Transverse colon (tissue), 4 donors: Measurements from ENCODE around the gene JAKMIP2. TPM values are rescaled to one million over a fixed set of nuclear protein-coding genes. Genes with fewer than 3 reads are reported as not detected.

ENCODE experiments used
- DNase-seq: peaks from one replicate; pipeline ENCODE4 v3.0.0-alpha.2; 2019
- H3K27ac ChIP-seq, 4 donors: fragments of 200-600 bp; sonication (generic); 2 replicates each; pipeline ENCODE4 v1.5.1; 2016 to 2018; ENCODE audit warnings: inconsistent platforms in 4 of 4
- H3K27me3 ChIP-seq: fragments of 200-600 bp; sonication (generic); 2 replicates; pipeline ENCODE4 v1.5.1; 2017; ENCODE audit warnings: inconsistent platforms
- H3K36me3 ChIP-seq, 4 donors: fragments of 200-600 bp; sonication (generic); 2 replicates each; pipeline ENCODE4 v1.5.1; 2017 to 2019; ENCODE audit warnings: inconsistent platforms in 4 of 4
- H3K4me1 ChIP-seq, 4 donors: fragments of 200-600 bp; sonication (generic); 2 replicates each; pipeline ENCODE4 v1.5.1; 2017 to 2020; ENCODE audit warnings: inconsistent platforms in 4 of 4
- H3K4me3 ChIP-seq, 4 donors: fragments of 200-600 bp; sonication (generic); 1 replicate in 1 of 4; 2 replicates in 3 of 4; pipeline versions ENCODE4 v1.5.1 to v1.6.1; 2017 to 2019; ENCODE audit warnings: inconsistent platforms in 4 of 4
- H3K9me3 ChIP-seq, 2 donors: fragments of 200-600 bp; sonication (generic); 2 replicates each; pipeline ENCODE4 v1.5.1; 2017 to 2019; ENCODE audit warnings: inconsistent platforms in 2 of 2
- EP300 ChIP-seq: sonication (generic); formaldehyde crosslinking; IDR thresholded peaks from one replicate; pipeline ENCODE4 v1.6.1; 2017; ENCODE audit warnings: antibody characterized with exemption, low read depth
- POLR2A ChIP-seq: fragments of 450-650 bp; IDR thresholded peaks from one replicate; pipeline ENCODE4 v1.6.1; 2016; ENCODE audit warnings: antibody characterized with exemption, mild to moderate bottlenecking, moderate library complexity
- POLR2AphosphoS5 ChIP-seq, 3 donors: sonication (generic); formaldehyde crosslinking; IDR thresholded peaks; one replicate each; pipeline ENCODE4 v1.6.1; 2016; ENCODE audit warnings: antibody characterized with exemption in 3 of 3
- WGBS, 2 donors: methylation state at CpG; one replicate each; pipeline ENCODE4 v1.1.5; 2018; ENCODE audit warnings: low coverage in 1 of 2; 5-methylcytosine and 5-hydroxymethylcytosine counted together
- in situ Hi-C, 4 donors: fragments of 200-750 bp; cut with MboI; loops; one replicate each; pipeline versions ENCODE4 v1.15.0 to v1.15.1; 2017; ENCODE audit warnings: low sequenced_read_pairs in 3 of 4, low pct_ligation_motif_present in 1 of 4, low pct_unique_long_range_greater_than_20kb in 1 of 4
- intact Hi-C: fragments of 100-400 bp; cut with DNase I; formaldehyde crosslinking; loops from one replicate; pipeline ENCODE4 v1.15.1; 2023; ENCODE audit warnings: low total_unique reads
- total RNA-seq, 4 donors: library from RNA; depleted of rRNA; stranded (reverse); fragments of >200 nt; gene quantifications; one replicate each; pipeline ENCODE4 v1.1.0, GENCODE V29; 2016
- TF ChIP-seq, protein P1 (sequence below), 5 experiments: fragments of 200-600 bp in 3 of 5; fragments of 450-650 bp in 2 of 5; sonication (generic) in 3 of 5; IDR thresholded peaks; 1 replicate in 2 of 5; 2 replicates in 3 of 5; pipeline ENCODE4 v1.5.1; 2016 to 2017; ENCODE audit warnings: antibody characterized with exemption in 5 of 5, inconsistent platforms in 3 of 5, mild to moderate bottlenecking in 2 of 5, moderate library complexity in 1 of 5

The JAKMIP2 gene
- total RNA-seq, 4 donors from 2014 or later: 0.37 to 0.79 (median 0.40) TPM

DNA sequence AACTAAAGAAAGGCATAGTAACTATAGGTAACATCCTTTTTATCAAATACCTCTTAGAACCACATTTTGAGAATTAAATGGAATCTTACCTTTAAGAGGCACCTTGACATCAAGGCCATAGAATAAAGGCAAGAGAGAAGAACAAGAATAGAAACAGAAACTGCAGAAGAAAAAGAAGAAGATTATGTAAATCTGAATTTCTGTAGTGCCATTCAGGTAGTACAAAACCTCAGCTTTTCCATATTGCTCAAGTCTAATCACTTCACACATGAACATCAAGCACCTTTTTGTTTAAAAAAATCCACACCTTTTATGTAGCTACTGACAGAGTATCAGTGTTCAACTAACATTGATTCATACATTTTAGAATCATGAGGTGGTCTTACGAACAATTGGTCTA, 180.9 kb downstream of the JAKMIP2 start:
- Histone ChIP-seq H3K4me1 (no peaks in the 10 kb centered on the region), H3K27ac (no peak overlapping the region), H3K4me3 (no peak overlapping the region), H3K27me3 (no peaks in the 10 kb centered on the region), H3K36me3 (no peaks in the 10 kb centered on the region), H3K9me3 (no peaks in the 10 kb centered on the region)
- intact Hi-C loops: no loop called here
- no peak for DNase-seq
- TF ChIP-seq, protein P1, sequence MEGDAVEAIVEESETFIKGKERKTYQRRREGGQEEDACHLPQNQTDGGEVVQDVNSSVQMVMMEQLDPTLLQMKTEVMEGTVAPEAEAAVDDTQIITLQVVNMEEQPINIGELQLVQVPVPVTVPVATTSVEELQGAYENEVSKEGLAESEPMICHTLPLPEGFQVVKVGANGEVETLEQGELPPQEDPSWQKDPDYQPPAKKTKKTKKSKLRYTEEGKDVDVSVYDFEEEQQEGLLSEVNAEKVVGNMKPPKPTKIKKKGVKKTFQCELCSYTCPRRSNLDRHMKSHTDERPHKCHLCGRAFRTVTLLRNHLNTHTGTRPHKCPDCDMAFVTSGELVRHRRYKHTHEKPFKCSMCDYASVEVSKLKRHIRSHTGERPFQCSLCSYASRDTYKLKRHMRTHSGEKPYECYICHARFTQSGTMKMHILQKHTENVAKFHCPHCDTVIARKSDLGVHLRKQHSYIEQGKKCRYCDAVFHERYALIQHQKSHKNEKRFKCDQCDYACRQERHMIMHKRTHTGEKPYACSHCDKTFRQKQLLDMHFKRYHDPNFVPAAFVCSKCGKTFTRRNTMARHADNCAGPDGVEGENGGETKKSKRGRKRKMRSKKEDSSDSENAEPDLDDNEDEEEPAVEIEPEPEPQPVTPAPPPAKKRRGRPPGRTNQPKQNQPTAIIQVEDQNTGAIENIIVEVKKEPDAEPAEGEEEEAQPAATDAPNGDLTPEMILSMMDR (IDR thresholded peaks at IDR 0.05): no peak
- TF ChIP-seq EP300 (no peak), POLR2A (no peak), POLR2AphosphoS5 (IDR thresholded peaks at IDR 0.05) (no peak)
- in situ Hi-C loops: no loop called here
- 0% methylated on average over 1 of the region's 1 CpG for WGBS, 2 donors

DNA sequence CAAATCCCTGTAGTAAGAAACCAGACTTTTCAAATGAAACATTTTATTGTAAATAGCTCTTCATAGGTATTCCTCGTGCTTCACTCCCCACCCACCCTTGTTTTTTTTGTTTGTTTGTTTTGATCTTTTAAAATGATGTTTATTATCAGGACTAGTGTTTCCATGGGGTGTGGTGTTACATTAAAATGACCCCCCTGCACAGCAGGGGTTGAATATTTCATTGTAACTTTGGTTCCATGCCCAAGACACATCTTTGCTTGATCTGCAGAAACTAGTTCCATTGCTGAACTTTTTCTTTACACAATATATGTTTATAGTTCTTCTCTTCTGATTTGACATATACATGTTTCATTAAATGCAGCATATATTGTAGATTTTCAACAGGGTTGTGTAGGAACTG, 191.4 kb downstream of the JAKMIP2 start:
- Histone ChIP-seq H3K27ac (no peak overlapping the region), H3K36me3 (no peaks in the 10 kb centered on the region), H3K4me1 (no peaks in the 10 kb centered on the region), H3K9me3 (no peaks in the 10 kb centered on the region), H3K4me3 (no peak overlapping the region), H3K27me3 (no peaks in the 10 kb centered on the region)
- in situ Hi-C loops: no loop called here
- DNase-seq: no peak
- TF ChIP-seq POLR2AphosphoS5 (IDR thresholded peaks at IDR 0.05): no peak
- TF ChIP-seq POLR2A: no peak
- TF ChIP-seq, protein P1 (IDR thresholded peaks at IDR 0.05): no peak
- WGBS, 2 donors: 13 to 21% methylated on average over 1 of the region's 1 CpG
- intact Hi-C loops: no loop called here

DNA sequence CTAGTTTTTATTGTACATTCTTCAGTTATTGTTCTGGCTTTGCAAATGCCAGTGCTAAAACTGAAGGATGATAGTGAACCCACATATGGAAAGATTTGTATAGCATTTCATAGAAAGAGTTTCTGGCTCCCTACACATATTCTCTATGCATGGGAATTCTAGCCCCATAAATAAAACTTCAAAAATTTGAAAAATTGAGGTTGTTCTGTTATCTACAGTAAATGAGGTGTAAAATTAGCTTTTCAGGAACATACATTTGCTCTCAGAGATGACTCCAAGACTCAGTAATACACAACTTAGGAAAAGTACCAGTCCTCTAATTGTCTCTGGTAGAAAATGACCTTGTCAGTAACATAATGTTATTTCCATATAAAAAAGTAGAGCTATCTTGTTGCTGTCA, 192.4 kb downstream of the JAKMIP2 start:
- in situ Hi-C loops (no loop called here), intact Hi-C loops (no loop called here)
- Histone ChIP-seq H3K27ac (no peak overlapping the region), H3K4me3 (no peak overlapping the region), H3K9me3 (no peaks in the 10 kb centered on the region), H3K27me3 (no peaks in the 10 kb centered on the region), H3K4me1 (no peaks in the 10 kb centered on the region), H3K36me3 (no peaks in the 10 kb centered on the region)
- DNase-seq: no peak
- TF ChIP-seq POLR2A (no peak), EP300 (no peak), POLR2AphosphoS5 (IDR thresholded peaks at IDR 0.05) (no peak)
- TF ChIP-seq, protein P1 (IDR thresholded peaks at IDR 0.05): no peak

DNA sequence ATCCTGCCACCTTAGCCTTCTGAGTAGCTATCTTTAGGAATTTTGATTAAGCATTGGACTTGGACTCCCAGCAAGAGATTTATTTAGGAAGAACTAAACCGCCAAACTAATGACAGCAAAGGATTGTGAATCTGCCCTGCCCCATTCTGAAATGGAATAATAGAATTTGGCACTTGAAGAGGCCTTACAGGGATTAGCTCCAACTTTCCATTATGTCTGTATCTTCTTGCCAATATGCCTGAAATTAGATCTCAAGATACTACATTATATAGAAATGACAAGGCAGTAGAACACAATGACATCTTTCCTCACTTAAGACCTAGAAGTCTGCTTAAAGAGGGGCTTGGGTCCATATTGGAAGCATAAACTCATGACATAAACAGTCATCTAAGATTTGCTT, 195.7 kb downstream of the JAKMIP2 start:
- Histone ChIP-seq H3K36me3 (no peaks in the 10 kb centered on the region), H3K4me1 (no peaks in the 10 kb centered on the region), H3K9me3 (no peaks in the 10 kb centered on the region), H3K4me3 (no peak overlapping the region), H3K27me3 (no peaks in the 10 kb centered on the region), H3K27ac (no peak overlapping the region)
- 86 to 91% methylated on average over 1 of the region's 1 CpG for WGBS, 2 donors
- TF ChIP-seq POLR2A: no peak
- TF ChIP-seq POLR2AphosphoS5 (IDR thresholded peaks at IDR 0.05): no peak
- TF ChIP-seq, protein P1 (IDR thresholded peaks at IDR 0.05): no peak
- in situ Hi-C loops (no loop called here), intact Hi-C loops (no loop called here)
- DNase-seq: no peak
